Measurements from ENCODE around the gene CATSPERZ.

DNA sequence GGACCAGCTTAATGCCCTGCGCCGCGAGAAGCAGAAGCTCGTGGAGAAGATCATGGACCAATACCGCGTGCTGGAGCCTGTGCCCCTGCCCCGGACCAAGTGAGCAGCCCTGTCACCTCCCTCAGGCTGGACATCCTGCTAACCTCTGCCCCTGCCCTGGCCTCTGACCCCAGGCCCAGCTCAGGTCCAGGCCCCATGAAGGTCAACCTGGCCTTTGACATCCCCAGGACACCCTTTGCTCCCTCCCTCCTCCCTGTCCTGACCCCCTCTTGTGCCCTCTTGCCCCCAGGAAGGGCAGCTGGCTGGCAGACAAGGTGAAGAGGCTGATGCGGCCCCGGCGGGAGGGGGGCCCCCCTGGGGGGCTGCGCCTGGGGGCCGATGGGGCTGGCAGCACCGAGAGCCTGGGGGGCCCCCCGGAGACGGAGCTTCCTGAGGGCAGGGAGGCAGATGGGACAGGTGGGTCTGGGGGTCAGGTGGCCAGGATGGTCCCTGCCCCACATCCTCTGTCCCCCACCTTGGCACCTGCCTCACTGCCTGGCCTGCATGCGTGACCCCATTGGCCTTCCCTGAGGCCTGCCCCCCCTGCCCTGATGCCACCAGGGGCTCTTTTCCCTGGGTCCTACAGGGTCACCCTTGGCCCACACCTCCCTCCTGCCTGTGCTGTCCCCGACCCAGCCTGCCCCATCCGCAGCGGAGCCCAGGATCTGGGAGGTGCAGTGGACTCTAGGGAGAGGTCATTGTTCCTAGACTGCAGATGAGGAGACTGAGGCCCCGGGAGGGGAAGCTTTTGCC is 53.8 kb downstream of the CATSPERZ start:
- TF ChIP-seq EP300 (IDR thresholded peaks at IDR 0.05) (no peak), POLR2AphosphoS5 (IDR thresholded peaks at IDR 0.05) (no peak)
- TF ChIP-seq, protein P1, sequence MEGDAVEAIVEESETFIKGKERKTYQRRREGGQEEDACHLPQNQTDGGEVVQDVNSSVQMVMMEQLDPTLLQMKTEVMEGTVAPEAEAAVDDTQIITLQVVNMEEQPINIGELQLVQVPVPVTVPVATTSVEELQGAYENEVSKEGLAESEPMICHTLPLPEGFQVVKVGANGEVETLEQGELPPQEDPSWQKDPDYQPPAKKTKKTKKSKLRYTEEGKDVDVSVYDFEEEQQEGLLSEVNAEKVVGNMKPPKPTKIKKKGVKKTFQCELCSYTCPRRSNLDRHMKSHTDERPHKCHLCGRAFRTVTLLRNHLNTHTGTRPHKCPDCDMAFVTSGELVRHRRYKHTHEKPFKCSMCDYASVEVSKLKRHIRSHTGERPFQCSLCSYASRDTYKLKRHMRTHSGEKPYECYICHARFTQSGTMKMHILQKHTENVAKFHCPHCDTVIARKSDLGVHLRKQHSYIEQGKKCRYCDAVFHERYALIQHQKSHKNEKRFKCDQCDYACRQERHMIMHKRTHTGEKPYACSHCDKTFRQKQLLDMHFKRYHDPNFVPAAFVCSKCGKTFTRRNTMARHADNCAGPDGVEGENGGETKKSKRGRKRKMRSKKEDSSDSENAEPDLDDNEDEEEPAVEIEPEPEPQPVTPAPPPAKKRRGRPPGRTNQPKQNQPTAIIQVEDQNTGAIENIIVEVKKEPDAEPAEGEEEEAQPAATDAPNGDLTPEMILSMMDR (IDR thresholded peaks at IDR 0.05): no peak
